Common myeloid progenitor, CD34-positive (primary cell): ENCODE results near the gene ARFGAP2.
A peak's percentile ranks its signal among the peaks of the same experiment; 100 is the strongest.

ENCODE experiments used
- CTCF ChIA-PET: fragments of 350-600 bp; sonication (Branson Sonifier 250); formaldehyde crosslinking; loops from one replicate; lab custom pipeline; 2021; ENCODE audit warnings: antibody characterized with exemption; lab: Charles Lee
- POLR2A ChIA-PET: fragments of 350-600 bp; sonication (Branson Sonifier 250); formaldehyde crosslinking; loops from one replicate; lab custom pipeline; 2021; ENCODE audit warnings: antibody characterized with exemption; lab: Charles Lee
- DNase-seq, 3 donors: peaks; one replicate each; pipeline versions ENCODE4 v3.0.0 to v3.0.0-alpha.2; 2013
- H3K27ac ChIP-seq, 2 experiments: 1 replicate in 1 of 2; 2 replicates in 1 of 2; pipeline ENCODE4 v1.7.0; 2013; ENCODE audit warnings: inconsistent platforms in 2 of 2, low read length in 2 of 2, mild to moderate bottlenecking in 2 of 2, low read depth in 1 of 2, moderate library complexity in 1 of 2; ENCODE audit not compliant: severe bottlenecking in 2 of 2, insufficient read depth in 1 of 2, poor library complexity in 1 of 2
- H3K27me3 ChIP-seq, 5 experiments: replicated peaks in 2 of 5; 1 replicate in 3 of 5; 2 replicates in 2 of 5; pipeline versions ENCODE4 v1.6.1 to v1.7.0; 2013; ENCODE audit warnings: low read length in 4 of 5, mild to moderate bottlenecking in 2 of 5, moderate library complexity in 2 of 5, inconsistent platforms in 1 of 5; ENCODE audit not compliant: insufficient read depth in 5 of 5, control insufficient read depth in 4 of 5
- H3K36me3 ChIP-seq, 4 experiments: 1 replicate in 2 of 4; 2 replicates in 2 of 4; pipeline versions ENCODE4 v1.6.1 to v1.7.0; 2013; ENCODE audit warnings: low read length in 3 of 4, control low read depth in 1 of 4, mild to moderate bottlenecking in 1 of 4; ENCODE audit not compliant: control insufficient read depth in 4 of 4, insufficient read depth in 4 of 4
- H3K4me1 ChIP-seq, 4 experiments: 1 replicate in 3 of 4; 2 replicates in 1 of 4; pipeline versions ENCODE4 v1.6.1 to v1.7.1; 2013; ENCODE audit warnings: low read length in 3 of 4, mild to moderate bottlenecking in 3 of 4, control low read depth in 1 of 4, inconsistent platforms in 1 of 4, moderate library complexity in 1 of 4; ENCODE audit not compliant: control insufficient read depth in 4 of 4, insufficient read depth in 4 of 4; ENCODE audit errors: control extremely low read depth in 1 of 4
- H3K4me3 ChIP-seq, 7 experiments: 1 replicate in 4 of 7; 2 replicates in 3 of 7; pipeline versions ENCODE4 v1.5.1 to v1.7.0; 2013; ENCODE audit warnings: mild to moderate bottlenecking in 7 of 7, low read length in 6 of 7, moderate library complexity in 6 of 7, inconsistent platforms in 2 of 7, low read depth in 2 of 7, control low read depth in 1 of 7; ENCODE audit not compliant: insufficient read depth in 4 of 7, control insufficient read depth in 1 of 7; ENCODE audit errors: extremely low read depth in 1 of 7
- H3K9me3 ChIP-seq, 5 experiments: 1 replicate in 4 of 5; 2 replicates in 1 of 5; pipeline versions ENCODE4 v1.6.1 to v1.7.1; 2013; ENCODE audit warnings: low read length in 4 of 5, mild to moderate bottlenecking in 2 of 5, inconsistent platforms in 1 of 5, low read depth in 1 of 5, moderate library complexity in 1 of 5; ENCODE audit not compliant: control insufficient read depth in 4 of 5, insufficient read depth in 2 of 5; ENCODE audit errors: control extremely low read depth in 1 of 5
- WGBS: methylation state at CpG from one replicate; pipeline ENCODE4 v1.1.5; 2013; ENCODE audit not compliant: insufficient coverage; 5-methylcytosine and 5-hydroxymethylcytosine counted together

Gene ARFGAP2

GRCh38 chr11:47163193-47163592, 13.5 kb downstream of the ARFGAP2 start:
- H3K4me3 ChIP-seq: no peak overlapping the region
- no peak overlapping the region for H3K27ac ChIP-seq
- WGBS: 90% methylated on average over 1 of the region's 3 CpGs
- ChIA-PET CTCF (interaction anchor here (0.7 to 6.0 kb wide), 14 partner anchors 8 to 284 kb away, joined by 3 to 53 read pairs (median 6); partner anchors contain the start of gene NR1H3), POLR2A (interaction anchor here (0.6 to 1.3 kb wide), 3 partner anchors 175 to 1152 kb away, joined by 3 to 4 read pairs (median 3); no protein-coding TSS in a partner anchor)
- H3K9me3 ChIP-seq: no peaks in the 10 kb centered on the region
- no peaks in the 10 kb centered on the region for H3K27me3 ChIP-seq
- H3K4me1 ChIP-seq: peaks cover 0 to 7% (median 5%) of the 10 kb centered on the region in 4 experiments
- H3K36me3 ChIP-seq: peaks cover 16 to 66% (median 51%) of the 10 kb centered on the region in 4 experiments
- DNase-seq: no peak

GRCh38 chr11:47162426-47162825, 14.3 kb downstream of the ARFGAP2 start:
- H3K36me3 ChIP-seq: peaks cover 14 to 58% (median 43%) of the 10 kb centered on the region in 4 experiments
- H3K4me3 ChIP-seq: no peak overlapping the region
- H3K27me3 ChIP-seq: no peaks in the 10 kb centered on the region
- ChIA-PET CTCF (interaction anchor here (0.8 to 6.0 kb wide), 18 partner anchors 7 to 323 kb away, joined by 3 to 53 read pairs (median 4); partner anchors contain the start of gene NR1H3), POLR2A (interaction anchor here (0.7 kb wide), 1 partner anchor 1151 kb away, joined by 3 read pairs; no protein-coding TSS in a partner anchor)
- DNase-seq: no peak
- no peaks in the 10 kb centered on the region for H3K9me3 ChIP-seq
- no peak overlapping the region for H3K27ac ChIP-seq
- WGBS: 100% methylated on average over 2 of the region's 5 CpGs
- H3K4me1 ChIP-seq: peaks cover 0 to 14% (median 13%) of the 10 kb centered on the region in 4 experiments

GRCh38 chr11:47161890-47162289, 14.8 kb downstream of the ARFGAP2 start:
- ChIA-PET POLR2A (no interaction called here), CTCF (interaction anchor here (0.8 to 6.0 kb wide), 16 partner anchors 9 to 323 kb away, joined by 3 to 53 read pairs (median 4); no protein-coding TSS in a partner anchor)
- Histone ChIP-seq H3K27me3 (no peaks in the 10 kb centered on the region), H3K36me3 (peaks cover 11 to 53% (median 39%) of the 10 kb centered on the region in 4 experiments), H3K4me1 (peaks cover 0 to 16% (median 14%) of the 10 kb centered on the region in 4 experiments), H3K4me3 (no peak overlapping the region), H3K9me3 (no peaks in the 10 kb centered on the region), H3K27ac (no peak overlapping the region)
- DNase-seq: no peak
- WGBS: 94% methylated on average over 8 of the region's 9 CpGs

GRCh38 chr11:47161134-47161854, 15.4 kb downstream of the ARFGAP2 start:
- peak; percentile 59 to 86 (median 81) for DNase-seq
- no peak overlapping the region for H3K4me3 ChIP-seq
- no peak overlapping the region for H3K27ac ChIP-seq
- peaks cover 7 to 47% (median 36%) of the 10 kb centered on the region in 4 experiments for H3K36me3 ChIP-seq
- H3K4me1 ChIP-seq: peaks cover 0 to 20% (median 14%) of the 10 kb centered on the region in 4 experiments
- ChIA-PET POLR2A (no interaction called here), CTCF (interaction anchor here (0.7 to 6.0 kb wide), 21 partner anchors 8 to 282 kb away, joined by 3 to 53 read pairs (median 4); no protein-coding TSS in a partner anchor)
- WGBS: 86% methylated on average over 10 of the region's 14 CpGs
- no peaks in the 10 kb centered on the region for H3K9me3 ChIP-seq
- no peaks in the 10 kb centered on the region for H3K27me3 ChIP-seq

- peaks cover under 1 to 26% (median 19%) of the 10 kb centered on the region in 4 experiments for H3K4me1 ChIP-seq
- ChIA-PET CTCF (interaction anchor here (0.7 to 6.0 kb wide), 11 partner anchors 8 to 275 kb away, joined by 3 to 53 read pairs (median 4); no protein-coding TSS in a partner anchor), POLR2A (no interaction called here)
- no peak overlapping the region for H3K4me3 ChIP-seq
- no peak for DNase-seq
- no peak overlapping the region for H3K27ac ChIP-seq
- no peaks in the 10 kb centered on the region for H3K9me3 ChIP-seq
- H3K27me3 ChIP-seq: no peaks in the 10 kb centered on the region
- WGBS: 100% methylated on average over 5 of the region's 5 CpGs
- H3K36me3 ChIP-seq: peaks cover 7 to 42% (median 33%) of the 10 kb centered on the region in 4 experiments
These were observed 15.9 kb downstream of the ARFGAP2 start for GRCh38 chr11:47160753-47161133.

- 79% methylated on average over 3 of the region's 5 CpGs for whole genome bisulfite sequencing
- Histone ChIP-seq H3K4me3 (no peak overlapping the region), H3K27ac (peak overlapping the region in 1 of 2 experiments; percentile 18), H3K9me3 (no peaks in the 10 kb centered on the region), H3K36me3 (peaks cover 4 to 21% (median 13%) of the 10 kb centered on the region in 4 experiments), H3K27me3 (no peaks in the 10 kb centered on the region), H3K4me1 (peaks cover 6 to 46% (median 34%) of the 10 kb centered on the region in 4 experiments)
- POLR2A ChIA-PET: no interaction called here
- DNase-seq: no peak
- CTCF ChIA-PET: interaction anchor here (0.8 to 6.9 kb wide), 3 partner anchors 239 to 269 kb away, joined by 3 to 106 read pairs (median 5); no protein-coding TSS in a partner anchor
These were observed 18.4 kb downstream of the ARFGAP2 start for GRCh38 chr11:47158242-47158641.
